Loucy (cell line): ENCODE results near the gene KANSL3.

ENCODE experiments used
- H2AFZ ChIP-seq: fragments of 200-600 bp; sonication (generic); 2 replicates; pipeline ENCODE4 v1.6.0; 2016; ENCODE audit warnings: antibody characterized with exemption, mild to moderate bottlenecking, low read length, moderate library complexity
- H3F3A ChIP-seq: fragments of 200-600 bp; 2 replicates; pipeline ENCODE4 v1.6.0; 2016; ENCODE audit warnings: antibody characterized with exemption, low read depth, mild to moderate bottlenecking
- H3K27me3 ChIP-seq: fragments of 200-600 bp; sonication (generic); 2 replicates; pipeline ENCODE4 v1.6.1; 2014; ENCODE audit warnings: low read length, mild to moderate bottlenecking; ENCODE audit not compliant: insufficient read depth, poor library complexity, severe bottlenecking
- H3K36me3 ChIP-seq: fragments of 200-600 bp; sonication (generic); 2 replicates; pipeline ENCODE4 v1.6.1; 2016; ENCODE audit warnings: low read length; ENCODE audit not compliant: insufficient read depth
- H3K4me1 ChIP-seq: fragments of 200-600 bp; sonication (generic); 2 replicates; pipeline ENCODE4 v1.5.1; 2014; ENCODE audit warnings: low read length, mild to moderate bottlenecking; ENCODE audit not compliant: insufficient read depth, poor library complexity, severe bottlenecking
- H3K4me2 ChIP-seq: fragments of 200-600 bp; sonication (generic); 2 replicates; pipeline ENCODE4 v1.6.0; 2014; ENCODE audit warnings: antibody characterized with exemption, low read length, low read depth, mild to moderate bottlenecking; ENCODE audit not compliant: poor library complexity, severe bottlenecking
- H3K4me3 ChIP-seq: fragments of 200-600 bp; sonication (generic); 2 replicates; pipeline ENCODE4 v1.5.1; 2014; ENCODE audit warnings: low read length, mild to moderate bottlenecking, mixed read lengths; ENCODE audit not compliant: poor library complexity, severe bottlenecking
- H3K79me2 ChIP-seq: fragments of 200-600 bp; sonication (generic); 2 replicates; pipeline ENCODE4 v1.6.1; 2014; ENCODE audit warnings: low read length; ENCODE audit not compliant: insufficient read depth
- H3K9ac ChIP-seq: fragments of 200-600 bp; sonication (generic); 2 replicates; pipeline ENCODE4 v1.6.0; 2014; ENCODE audit warnings: mild to moderate bottlenecking, low read depth, low read length, moderate library complexity; ENCODE audit not compliant: poor library complexity, severe bottlenecking
- H3K9me2 ChIP-seq: fragments of 200-600 bp; sonication (generic); replicated peaks from 2 replicates; pipeline ENCODE4 v1.6.1; 2016; ENCODE audit warnings: low read depth, low read length, mixed read lengths
- H3K9me3 ChIP-seq: fragments of 200-600 bp; sonication (generic); 2 replicates; pipeline ENCODE4 v1.6.1; 2014; ENCODE audit warnings: mild to moderate bottlenecking, antibody characterized with exemption, low read length, low read depth; ENCODE audit not compliant: insufficient read depth
- H4K20me1 ChIP-seq: fragments of 200-600 bp; sonication (generic); 2 replicates; pipeline ENCODE4 v1.6.0; 2014; ENCODE audit warnings: antibody characterized with exemption, low read length, mild to moderate bottlenecking; ENCODE audit not compliant: insufficient read depth, poor library complexity, severe bottlenecking
- CTCF ChIP-seq: fragments of 200-600 bp; sonication (generic); conservative IDR thresholded peaks from 2 replicates; pipeline ENCODE4 v1.5.1; 2014; ENCODE audit warnings: mild to moderate bottlenecking, antibody characterized with exemption, low read length
- EZH2phosphoT487 ChIP-seq: fragments of 200-600 bp; IDR thresholded peaks from 2 replicates; pipeline ENCODE4 v1.6.1; 2018; ENCODE audit warnings: antibody characterized with exemption, mild to moderate bottlenecking, moderate library complexity, borderline replicate concordance

Gene KANSL3

GRCh38 chr2:96684883-96685576, 46.9 kb upstream of the KANSL3 start:
- no peaks in the 10 kb centered on the region for H4K20me1 ChIP-seq
- H3K9me2 ChIP-seq = no peaks in the 10 kb centered on the region
- no peak overlapping the region for H3K4me2 ChIP-seq
- H3F3A ChIP-seq = no peaks in the 10 kb centered on the region
- TF ChIP-seq EZH2phosphoT487 (no peak), CTCF (no peak)
- no peaks in the 10 kb centered on the region for H3K79me2 ChIP-seq
- no peak overlapping the region for H2AFZ ChIP-seq
- no peaks in the 10 kb centered on the region for H3K27me3 ChIP-seq
- H3K9me3 ChIP-seq = no peaks in the 10 kb centered on the region
- H3K9ac ChIP-seq = no peak overlapping the region
- H3K4me3 ChIP-seq = no peak overlapping the region
- no peaks in the 10 kb centered on the region for H3K36me3 ChIP-seq
- H3K4me1 ChIP-seq = no peaks in the 10 kb centered on the region

GRCh38 chr2:96683972-96684820, 46.1 kb upstream of the KANSL3 start:
- Histone ChIP-seq H3K9me3 (no peaks in the 10 kb centered on the region), H3K4me1 (no peaks in the 10 kb centered on the region), H3K4me3 (no peak overlapping the region), H3F3A (no peaks in the 10 kb centered on the region), H3K9ac (no peak overlapping the region), H3K9me2 (no peaks in the 10 kb centered on the region), H2AFZ (no peak overlapping the region), H3K36me3 (no peaks in the 10 kb centered on the region), H4K20me1 (no peaks in the 10 kb centered on the region), H3K4me2 (no peak overlapping the region), H3K27me3 (no peaks in the 10 kb centered on the region), H3K79me2 (no peaks in the 10 kb centered on the region)
- TF ChIP-seq EZH2phosphoT487 (no peak), CTCF (no peak)

GRCh38 chr2:96683307-96683706, 45.2 kb upstream of the KANSL3 start:
- no peak for TF ChIP-seq CTCF
- TF ChIP-seq EZH2phosphoT487 = no peak
- Histone ChIP-seq H3K27me3 (no peaks in the 10 kb centered on the region), H3K9me3 (no peaks in the 10 kb centered on the region), H3K4me3 (no peak overlapping the region), H3K9ac (no peak overlapping the region), H3K36me3 (no peaks in the 10 kb centered on the region), H4K20me1 (no peaks in the 10 kb centered on the region), H2AFZ (no peak overlapping the region), H3K4me1 (no peaks in the 10 kb centered on the region), H3K9me2 (no peaks in the 10 kb centered on the region), H3K79me2 (no peaks in the 10 kb centered on the region), H3F3A (no peaks in the 10 kb centered on the region), H3K4me2 (no peak overlapping the region)
